GM19395 (cell line): ENCODE data around the gene MPND.
"Not testable (repeated sequence)": the region's sequence is repeated elsewhere in the genome, so short reads cannot be mapped to it uniquely, and the experiment has no call there.

Source experiments
- ATAC-seq: cut with Tn5 transposase; IDR thresholded peaks from one replicate; pipeline ENCODE4 v1.9.1; 2021; ENCODE audit warnings: mild to moderate bottlenecking, moderate library complexity; ENCODE audit not compliant: unreplicated experiment

Gene MPND

GRCh38 chr19:4345342-4346019 lies 2.1 kb downstream of the MPND start:
- no peak for ATAC-seq

GRCh38 chr19:4346020-4346383 lies 2.6 kb downstream of the MPND start:
- ATAC-seq = no peak

GRCh38 chr19:4347521-4347920 lies 4.2 kb downstream of the MPND start:
- no peak for ATAC-seq

- not testable (repeated sequence) for ATAC-seq
Measured at GRCh38 chr19:4349225-4349624, 5.9 kb downstream of the MPND start.

GRCh38 chr19:4350111-4350510 lies 6.7 kb downstream of the MPND start:
- ATAC-seq = no peak

- ATAC-seq = no peak
Measured at GRCh38 chr19:4350726-4351125, 7.4 kb downstream of the MPND start.

GRCh38 chr19:4352701-4353121 lies 9.3 kb downstream of the MPND start:
- no peak for ATAC-seq

GRCh38 chr19:4354282-4354681 lies 10.9 kb downstream of the MPND start:
- ATAC-seq = no peak

- ATAC-seq = no peak
Measured at GRCh38 chr19:4354897-4355296, 11.5 kb downstream of the MPND start.

GRCh38 chr19:4357095-4357797 lies 13.9 kb downstream of the MPND start:
- ATAC-seq = no peak

- ATAC-seq = no peak
Measured at GRCh38 chr19:4357921-4358326, 14.6 kb downstream of the MPND start.

GRCh38 chr19:4358709-4359626 lies 15.6 kb downstream of the MPND start:
- ATAC-seq = no peak

- no peak for ATAC-seq
Measured at GRCh38 chr19:4359627-4360000, 16.3 kb downstream of the MPND start.

GRCh38 chr19:4360081-4360569 lies 16.8 kb downstream of the MPND start:
- ATAC-seq = no peak

- no peak for ATAC-seq
Measured at GRCh38 chr19:4360641-4361151, 17.3 kb downstream of the MPND start.

- no peak for ATAC-seq
Measured at GRCh38 chr19:4361152-4362046, 18.0 kb downstream of the MPND start.

GRCh38 chr19:4362101-4362828 lies 18.9 kb downstream of the MPND start:
- ATAC-seq = no peak

- ATAC-seq = no peak
Measured at GRCh38 chr19:4362831-4363545, 19.6 kb downstream of the MPND start.
